Measurements from ENCODE around the gene TRIM58.

TRIM58 gene

GRCh38 chr1:247857069-247857984 lies at the start of gene TRIM58:
TSS of gene TRIM58 (plus strand) at chr1:247857187. CDS start at chr1:247857247, 60 bp downstream.
- no peak for DNase-seq

GRCh38 chr1:247812637-247813036 lies 44.4 kb upstream of the TRIM58 start:
- DNase-seq = no peak

GRCh38 chr1:247822060-247822459 lies 34.9 kb upstream of the TRIM58 start:
- no peak for DNase-seq

GRCh38 chr1:247824023-247824422 lies 33.0 kb upstream of the TRIM58 start, which contains the start of gene OR14A16:
TSS of gene OR14A16 (minus strand) at chr1:247824119. CDS start at chr1:247815729, 8,390 bp downstream.
- no peak for DNase-seq

GRCh38 chr1:247825362-247825761 lies 31.6 kb upstream of the TRIM58 start:
- no peak for DNase-seq

GRCh38 chr1:247829656-247830055 lies 27.3 kb upstream of the TRIM58 start:
- no peak for DNase-seq

- DNase-seq = no peak
Measured at GRCh38 chr1:247833601-247834000, 23.4 kb upstream of the TRIM58 start.

GRCh38 chr1:247840818-247841217 lies 16.2 kb upstream of the TRIM58 start:
- no peak for DNase-seq

- no peak for DNase-seq
Measured at GRCh38 chr1:247841796-247842195, 15.2 kb upstream of the TRIM58 start, which contains the start of gene OR11L1. TSS of gene OR11L1 (minus strand) at chr1:247841896. CDS start at chr1:247841896, 0 bp downstream.

- DNase-seq = no peak
Measured at GRCh38 chr1:247843411-247843810, 13.6 kb upstream of the TRIM58 start.

GRCh38 chr1:247845011-247845692 lies 11.8 kb upstream of the TRIM58 start:
- DNase-seq = no peak

- DNase-seq = no peak
Measured at GRCh38 chr1:247845693-247846017, 11.3 kb upstream of the TRIM58 start.

GRCh38 chr1:247848346-247848745 lies 8.6 kb upstream of the TRIM58 start:
- DNase-seq = no peak

- DNase-seq = no peak
Measured at GRCh38 chr1:247849616-247850015, 7.4 kb upstream of the TRIM58 start.

GRCh38 chr1:247854899-247855545 lies 2.0 kb upstream of the TRIM58 start:
- no peak for DNase-seq

- DNase-seq = no peak
Measured at GRCh38 chr1:247855911-247856310, 1.1 kb upstream of the TRIM58 start.

- no peak for DNase-seq
Measured at GRCh38 chr1:247857985-247858619, 1.1 kb downstream of the TRIM58 start.

GRCh38 chr1:247862756-247863155 lies 5.8 kb downstream of the TRIM58 start:
- no peak for DNase-seq

GRCh38 chr1:247864644-247865043 lies 7.7 kb downstream of the TRIM58 start:
- no peak for DNase-seq

- DNase-seq = no peak
Measured at GRCh38 chr1:247865416-247865815, 8.4 kb downstream of the TRIM58 start.

GRCh38 chr1:247883346-247883745 lies 26.4 kb downstream of the TRIM58 start:
- no peak for DNase-seq

GRCh38 chr1:247884797-247885413 lies 27.9 kb downstream of the TRIM58 start:
- no peak for DNase-seq

Data from NCI-H2081 treated with DMSO at 0.1 percent for 48 hours (cell line).